HG03439 (cell line): ENCODE results near the gene CNNM3.
A peak's percentile ranks its signal among the peaks of the same experiment; 100 is the strongest.
"Not testable (repeated sequence)": the region's sequence is repeated elsewhere in the genome, so short reads cannot be mapped to it uniquely, and the experiment has no call there.

Source experiments
- ATAC-seq: cut with Tn5 transposase; IDR thresholded peaks from one replicate; pipeline ENCODE4 v1.9.1; 2021; ENCODE audit warnings: mild to moderate bottlenecking, moderate library complexity; ENCODE audit not compliant: unreplicated experiment

CNNM3 gene

DNA sequence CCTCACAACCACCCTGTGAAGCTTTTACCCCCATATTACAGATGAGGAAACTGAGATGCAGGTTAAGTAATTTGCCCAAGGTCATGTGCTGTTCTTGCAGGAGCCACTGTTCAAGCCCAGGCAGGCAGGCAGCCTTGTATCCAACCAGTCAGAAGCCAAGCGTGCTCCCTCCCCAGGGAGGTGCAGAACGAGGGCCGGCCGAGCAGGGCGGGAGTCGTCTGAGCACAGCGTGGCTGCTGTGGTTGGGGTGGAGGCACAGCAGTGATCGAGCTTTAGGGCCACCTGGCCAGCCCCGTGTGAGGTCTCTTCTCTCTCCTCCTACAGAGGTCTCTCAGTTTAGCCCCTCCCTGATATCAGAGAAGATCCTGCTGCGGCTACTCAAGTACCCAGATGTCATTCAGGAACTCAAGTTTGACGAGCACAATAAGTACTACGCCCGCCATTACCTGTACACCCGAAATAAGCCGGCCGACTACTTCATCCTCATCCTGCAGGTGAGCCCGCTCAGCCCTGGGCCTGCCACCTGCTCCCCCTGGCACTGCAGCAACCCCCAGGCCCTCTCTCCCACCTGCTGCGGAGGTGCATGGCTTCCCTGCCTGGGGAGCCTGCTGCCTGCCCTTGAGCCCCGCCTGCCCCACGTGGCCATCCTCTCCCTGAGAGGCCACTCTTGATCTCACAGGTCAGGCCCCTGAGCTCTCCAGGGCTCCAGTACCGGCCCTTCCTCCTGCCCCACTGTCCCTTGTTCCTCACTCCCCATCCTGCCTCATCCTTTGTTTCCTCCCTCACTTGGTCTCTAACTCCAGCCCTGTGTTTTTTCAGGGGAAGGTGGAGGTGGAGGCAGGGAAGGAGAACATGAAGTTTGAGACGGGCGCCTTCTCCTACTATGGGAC, 17.1 kb upstream of the CNNM3 start:
- ATAC-seq = no peak

DNA sequence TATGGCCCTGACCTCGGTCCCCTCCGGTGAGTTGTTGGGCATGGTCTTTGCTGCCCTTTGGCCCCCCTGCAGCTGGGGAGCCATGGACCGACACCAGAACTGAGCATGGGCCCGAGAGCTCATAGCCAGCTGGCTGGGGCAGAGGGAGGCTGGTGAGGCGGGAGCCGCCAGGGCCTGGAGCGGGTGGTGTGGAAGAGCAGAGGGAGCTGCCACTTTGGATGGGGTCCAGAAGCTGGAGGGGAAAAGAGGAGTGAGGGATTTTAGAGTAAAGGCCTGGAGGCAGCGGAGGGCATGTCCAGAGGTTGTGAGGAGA, 16.5 kb upstream of the CNNM3 start:
- ATAC-seq = no peak

DNA sequence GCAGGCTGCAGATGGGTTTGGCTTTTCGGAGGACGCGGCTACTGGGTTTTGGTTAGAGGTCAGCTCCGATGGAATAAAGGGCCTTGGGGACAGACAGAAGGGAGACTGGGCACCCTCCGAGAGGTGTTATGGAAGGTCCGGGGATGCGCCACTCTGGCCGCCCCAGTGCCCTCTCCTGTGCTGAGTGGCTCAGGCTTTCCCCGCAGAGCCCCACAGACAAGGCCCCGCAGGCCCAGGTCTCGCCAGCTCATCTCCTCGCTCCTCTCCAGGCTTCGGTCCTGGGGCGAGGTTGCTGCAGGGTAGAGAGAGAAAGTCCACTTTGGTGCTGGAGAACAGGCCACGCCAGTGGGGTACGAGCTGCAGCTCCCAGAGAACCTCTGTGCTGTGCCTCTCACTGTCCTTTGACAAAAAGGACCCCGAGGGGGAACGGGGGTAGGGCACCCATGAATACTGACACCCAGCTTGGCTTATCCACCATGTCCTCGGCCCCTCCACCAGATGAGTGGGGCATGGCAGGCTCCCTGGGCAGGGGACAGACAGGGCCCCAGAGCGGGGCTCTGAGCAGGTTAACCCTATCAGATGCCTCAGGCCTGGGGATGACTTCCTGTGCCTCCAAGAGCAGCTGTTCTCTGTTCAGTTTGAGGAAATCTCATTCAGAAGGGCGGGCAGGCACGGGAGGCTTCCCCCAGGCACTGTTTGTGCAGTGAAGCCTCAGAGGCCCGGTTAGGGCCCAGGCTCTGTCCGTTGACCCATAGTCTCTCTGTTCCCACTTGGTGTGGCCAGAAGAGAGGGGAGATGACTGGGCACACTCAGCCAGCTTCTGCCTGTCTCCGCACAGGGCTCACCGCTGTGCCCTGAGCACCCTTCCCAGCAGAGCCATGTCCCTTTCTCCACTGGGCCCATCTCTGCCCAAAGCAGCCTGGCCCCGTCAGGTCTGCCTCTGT, 15.7 kb upstream of the CNNM3 start:
- ATAC-seq = no peak

DNA sequence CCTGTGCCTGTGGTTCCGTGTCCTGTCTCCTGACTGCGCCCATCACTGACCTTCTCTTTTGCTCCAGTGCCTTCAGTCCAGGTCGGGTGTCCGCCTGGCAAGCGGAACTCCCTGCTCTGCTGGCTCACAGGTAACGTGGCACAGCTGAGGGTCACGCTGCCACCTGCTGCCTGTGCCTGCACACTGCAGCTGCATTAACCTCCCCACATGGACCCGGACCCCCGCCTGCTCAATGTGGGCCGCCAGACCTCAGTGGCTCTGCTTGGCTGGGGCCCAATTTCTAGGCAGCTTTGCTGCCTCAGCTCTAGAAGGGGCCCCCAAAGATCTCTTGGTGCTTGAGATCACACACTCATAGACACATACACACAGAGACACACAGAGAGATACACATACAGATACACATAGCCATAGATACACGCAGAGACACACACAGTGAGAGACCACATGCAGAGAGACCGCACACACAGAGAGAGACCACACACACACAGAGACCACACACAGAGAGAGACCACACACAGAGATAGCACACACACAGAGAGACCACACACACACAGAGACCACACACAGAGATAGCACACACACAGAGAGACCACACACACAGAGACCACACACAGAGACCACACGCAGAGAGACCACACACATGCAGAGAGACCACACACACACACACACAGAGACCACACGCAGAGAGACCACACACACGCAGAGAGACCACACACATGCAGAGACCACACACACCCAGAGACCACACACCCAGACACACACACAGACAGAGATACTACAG, 14.9 kb upstream of the CNNM3 start:
- ATAC-seq = peak; percentile 67

DNA sequence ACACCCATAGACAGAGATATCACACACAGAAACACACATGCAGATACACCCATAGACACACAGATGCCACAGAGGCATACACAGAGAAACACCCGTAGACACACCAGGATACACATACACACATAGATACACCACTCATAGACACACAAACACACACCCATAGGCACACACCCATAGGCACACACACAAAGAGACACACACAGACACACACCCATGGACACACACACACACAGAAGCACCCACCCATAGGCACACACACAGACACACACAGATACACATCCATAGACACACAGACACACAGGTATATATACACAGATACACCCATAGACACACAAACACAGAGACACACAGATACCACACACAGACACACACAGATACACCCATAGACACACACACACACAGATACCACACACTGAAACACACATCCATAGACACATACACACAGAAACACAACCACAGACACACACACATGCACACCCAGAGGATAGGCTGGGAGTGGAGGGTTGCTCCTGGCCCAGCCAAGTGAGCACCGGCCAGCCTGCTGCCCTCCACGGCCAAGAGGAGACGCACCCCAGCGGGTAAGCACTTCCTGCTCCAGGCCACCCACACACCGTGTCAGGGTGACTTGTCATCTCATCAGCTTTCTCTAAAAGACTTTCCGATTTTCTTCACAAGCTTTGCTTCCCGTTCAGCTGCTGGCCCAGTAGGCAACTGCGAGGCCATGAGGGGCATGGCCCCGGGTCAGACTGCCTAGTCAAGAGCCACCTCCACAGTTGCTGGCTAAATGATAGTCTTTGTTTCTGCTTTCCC, 14.1 kb upstream of the CNNM3 start:
- no peak for ATAC-seq

DNA sequence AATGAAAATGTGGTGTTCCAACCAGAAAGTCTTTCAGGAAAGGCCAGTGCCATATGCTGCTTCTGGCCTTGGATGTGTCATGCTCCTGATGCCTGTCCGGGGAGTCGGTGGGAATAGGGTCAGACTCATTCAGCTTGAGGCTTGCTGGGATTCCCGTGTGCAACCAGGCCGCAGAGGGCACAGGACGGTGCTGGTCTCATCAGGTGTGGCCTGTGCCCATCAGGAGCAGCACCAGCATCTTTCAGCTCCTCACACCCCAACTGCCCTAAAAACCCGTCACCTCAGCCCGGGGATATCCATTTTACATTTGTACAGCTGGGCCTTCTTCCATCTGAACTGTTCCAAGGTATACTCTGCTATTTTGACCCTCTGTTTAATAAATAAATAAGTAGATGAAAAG, 13.3 kb upstream of the CNNM3 start:
- ATAC-seq = no peak

DNA sequence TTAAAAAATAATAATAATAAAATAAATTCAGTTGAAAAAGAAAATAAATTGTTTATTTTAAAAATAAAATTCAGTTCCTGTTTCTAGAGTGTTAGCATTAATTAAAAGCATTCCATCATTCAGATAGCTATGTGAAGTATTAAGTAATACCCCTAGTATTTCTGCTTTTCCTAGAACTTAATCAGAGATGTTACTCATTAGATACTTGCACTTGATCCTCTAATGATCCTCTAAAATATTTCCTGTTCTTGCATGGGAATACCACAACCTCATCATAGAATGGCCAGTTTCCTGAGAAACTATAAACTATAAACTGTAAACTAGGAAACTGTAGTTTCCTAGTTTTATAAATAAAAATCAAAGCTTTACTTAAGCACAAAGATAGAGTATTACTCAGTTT, 11.1 kb upstream of the CNNM3 start:
- no peak for ATAC-seq

DNA sequence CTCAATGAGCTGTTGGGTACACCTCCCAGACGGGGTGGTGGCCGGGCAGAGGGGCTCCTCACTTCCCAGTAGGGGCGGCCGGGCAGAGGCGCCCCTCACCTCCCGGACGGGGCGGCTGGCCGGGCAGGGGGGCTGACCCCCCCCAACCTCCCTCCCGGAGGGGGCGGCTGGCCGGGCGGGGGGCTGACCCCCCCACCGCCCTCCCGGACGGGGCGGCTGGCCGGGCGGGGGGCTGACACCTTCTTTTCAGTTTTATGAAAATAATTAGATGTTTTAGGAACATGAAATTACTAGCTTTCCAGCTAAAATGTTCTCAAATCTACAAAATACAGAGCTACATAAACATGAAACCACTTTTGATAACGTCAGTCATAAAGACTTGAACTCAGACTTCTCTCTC, 10.1 kb upstream of the CNNM3 start:
- ATAC-seq = not testable (repeated sequence)

DNA sequence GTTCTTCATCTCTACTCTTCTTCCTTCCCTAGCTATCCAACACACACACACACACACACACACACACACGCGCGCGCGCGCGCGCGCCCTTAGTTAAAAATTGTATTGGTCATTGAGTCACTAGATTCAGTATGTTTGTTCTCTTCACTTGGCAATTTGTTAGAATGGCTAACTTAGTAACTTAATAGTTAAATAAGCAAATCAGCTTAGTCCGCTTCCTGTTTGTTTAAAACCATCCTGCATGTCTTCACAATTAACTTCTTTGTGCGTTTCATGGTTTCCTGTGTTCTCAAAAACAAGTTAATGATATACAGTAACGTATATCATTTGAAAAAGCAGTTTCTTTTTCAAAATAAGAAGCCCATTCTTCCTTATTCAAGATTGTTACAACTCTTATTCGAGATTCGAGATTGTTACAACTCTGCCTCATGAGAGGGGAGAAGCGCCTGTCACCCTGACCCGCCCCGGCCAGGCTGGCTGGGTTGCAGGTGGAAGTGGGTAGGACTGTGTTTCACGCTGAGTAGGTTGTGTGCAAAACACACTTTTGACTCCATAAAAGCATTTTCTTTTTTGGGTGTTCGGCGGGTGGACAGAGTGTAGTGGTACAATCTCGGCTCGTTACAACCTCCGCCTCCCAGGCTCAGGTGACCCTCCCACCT, 9.5 kb upstream of the CNNM3 start:
- no peak for ATAC-seq

DNA sequence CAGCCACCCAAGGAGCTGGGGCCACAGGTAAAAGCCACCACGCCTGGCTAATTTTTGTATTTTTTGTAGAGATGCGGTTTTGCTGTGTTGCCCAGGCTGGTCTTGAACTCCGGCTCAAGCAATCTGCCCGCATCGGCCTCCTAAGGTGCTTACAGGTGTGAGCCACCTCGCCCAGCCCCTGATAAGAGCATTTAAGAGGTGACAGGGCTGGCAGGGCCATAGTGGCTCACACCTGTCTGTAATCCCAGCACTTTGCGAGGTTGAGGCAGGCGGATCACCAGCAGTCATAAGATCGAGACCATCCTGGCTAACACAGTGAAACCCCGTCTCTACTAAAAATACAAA, 9.0 kb upstream of the CNNM3 start:
- ATAC-seq = no peak

DNA sequence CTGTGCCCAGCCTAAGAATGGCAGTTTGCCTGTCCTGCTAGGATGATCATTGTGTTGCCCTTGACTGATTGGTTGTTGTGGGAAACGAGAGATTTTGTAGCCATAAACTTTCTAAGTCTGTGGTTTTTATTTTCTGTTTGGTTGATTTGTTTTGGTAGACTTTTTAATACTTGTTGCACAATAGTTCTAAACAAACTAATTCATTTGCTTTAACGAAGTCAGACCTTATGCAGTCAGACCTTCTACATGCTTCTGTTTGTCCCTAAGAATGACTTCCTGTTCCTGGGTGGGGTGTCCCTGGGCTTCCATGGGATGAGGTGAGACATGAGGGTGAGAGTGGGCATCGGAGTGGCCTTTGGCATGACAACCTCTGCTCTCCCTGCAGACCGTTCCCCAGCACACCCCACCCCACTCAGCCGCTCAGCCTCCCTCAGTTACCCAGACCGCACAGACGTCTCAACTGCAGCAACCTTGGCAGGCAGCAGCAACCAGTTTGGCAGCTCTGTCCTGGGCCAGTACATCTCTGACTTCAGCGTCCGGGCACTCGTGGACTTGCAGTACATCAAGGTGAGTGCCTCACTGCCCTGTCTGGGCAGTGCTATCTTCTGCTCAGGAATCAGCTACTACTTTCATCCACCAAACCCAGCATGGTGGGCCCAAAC, 7.8 kb upstream of the CNNM3 start:
- ATAC-seq = no peak

DNA sequence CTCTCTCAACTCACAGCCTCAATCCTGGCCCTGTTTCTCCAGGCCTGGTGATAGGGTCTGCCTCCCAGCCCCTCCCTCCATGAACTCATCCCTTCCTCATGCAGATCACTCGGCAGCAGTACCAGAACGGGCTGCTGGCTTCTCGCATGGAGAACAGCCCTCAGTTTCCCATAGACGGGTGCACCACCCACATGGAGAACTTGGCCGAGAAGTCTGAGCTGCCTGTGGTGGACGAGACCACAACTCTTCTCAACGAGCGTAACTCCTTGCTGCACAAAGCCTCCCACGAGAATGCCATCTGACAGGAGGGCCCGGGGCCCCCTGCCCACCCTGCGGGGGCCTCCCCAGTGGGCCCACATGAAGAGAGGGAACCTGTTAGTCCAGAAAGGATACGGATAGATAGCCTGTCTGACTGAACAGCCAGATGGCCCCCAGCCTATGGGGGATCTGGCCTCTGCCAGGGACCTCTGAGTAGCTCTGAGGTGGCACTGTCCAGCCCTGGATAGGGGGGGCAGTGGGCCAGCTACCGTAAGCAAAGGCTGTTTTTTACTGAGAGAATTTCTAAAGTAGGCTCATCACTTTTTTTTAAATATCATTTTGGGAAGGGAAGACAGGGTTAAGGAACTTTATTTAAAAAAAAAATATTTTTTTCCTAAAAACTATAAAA, 6.7 kb upstream of the CNNM3 start:
- ATAC-seq = no peak

DNA sequence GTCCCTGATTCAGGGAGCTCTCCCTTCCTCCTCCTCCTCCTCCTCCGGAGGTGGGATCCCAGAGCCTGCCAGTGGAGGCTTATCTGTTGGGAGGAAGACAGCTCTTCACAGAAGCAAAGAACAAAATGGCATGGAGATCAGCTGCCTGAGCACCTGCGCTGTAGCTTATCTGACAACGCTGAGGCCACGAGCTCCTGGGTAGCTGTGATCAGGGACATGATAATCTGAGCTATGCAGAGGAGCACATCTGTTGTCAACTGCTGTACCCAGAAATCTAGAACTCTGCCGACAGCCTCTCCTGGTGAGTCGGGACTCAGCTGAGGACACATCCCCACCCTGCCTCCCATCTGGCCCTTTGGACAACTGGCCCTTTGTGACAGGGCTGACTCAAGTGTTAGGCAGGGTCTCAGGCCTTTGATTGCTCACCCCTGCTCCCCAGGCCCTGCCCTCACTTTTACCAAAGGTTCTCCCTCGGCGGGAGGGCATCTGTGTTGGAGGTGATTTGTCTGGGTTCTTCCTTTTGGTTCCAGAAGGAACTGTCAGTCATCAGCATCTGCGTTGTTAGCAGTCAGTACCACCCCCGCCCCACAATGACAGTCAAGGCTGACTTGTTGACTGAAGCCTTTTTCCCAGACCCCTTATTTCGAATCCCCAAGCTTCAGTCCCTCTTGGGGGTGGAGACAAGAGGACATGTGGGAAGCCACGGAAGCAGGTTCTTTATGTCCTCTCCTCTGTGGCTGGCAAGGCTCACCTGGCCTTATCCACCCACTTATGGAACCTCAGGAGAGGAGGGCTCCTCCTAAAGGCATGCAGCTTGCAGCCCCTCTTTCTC, 5.9 kb upstream of the CNNM3 start:
- no peak for ATAC-seq

DNA sequence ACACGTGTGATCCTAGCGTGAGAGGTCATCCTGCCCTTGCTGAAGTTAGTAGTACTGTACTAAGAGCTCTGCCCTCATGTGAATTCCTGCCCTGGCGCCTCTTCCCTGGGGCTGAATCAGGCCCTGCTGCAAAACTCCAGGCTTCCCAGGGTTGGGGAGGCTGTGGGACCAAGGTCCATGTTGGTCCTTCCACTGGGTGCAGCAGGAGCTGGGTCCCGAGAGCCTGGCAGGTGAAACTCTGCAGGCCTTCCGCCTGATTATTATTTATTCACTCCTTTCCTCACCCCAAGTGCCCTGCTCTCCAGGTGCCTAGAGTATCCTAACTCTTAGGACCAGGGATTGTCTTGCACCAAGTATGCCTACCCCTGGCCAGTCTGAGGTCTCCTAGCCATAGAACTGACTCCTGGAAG, 5.3 kb upstream of the CNNM3 start:
- ATAC-seq = no peak

DNA sequence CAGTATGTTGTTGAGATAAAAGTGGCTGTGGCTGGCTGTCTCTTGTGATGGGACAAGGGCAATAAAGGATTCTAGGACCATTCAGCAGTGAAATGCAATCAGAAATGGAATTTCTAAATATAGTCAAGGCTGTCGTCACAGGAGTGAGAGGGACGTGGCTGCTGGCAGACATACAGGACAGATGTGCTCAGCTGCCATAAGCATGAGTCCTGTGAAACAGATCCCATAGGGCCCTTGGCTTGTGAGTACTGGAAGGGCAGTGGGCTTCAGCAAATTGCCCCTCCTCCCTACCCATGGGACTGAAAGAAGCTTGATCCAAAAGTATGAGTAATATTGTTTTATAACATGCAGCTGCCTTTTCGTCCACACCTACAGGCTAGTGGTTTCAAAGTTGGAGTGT, 4.2 kb upstream of the CNNM3 start:
- no peak for ATAC-seq

DNA sequence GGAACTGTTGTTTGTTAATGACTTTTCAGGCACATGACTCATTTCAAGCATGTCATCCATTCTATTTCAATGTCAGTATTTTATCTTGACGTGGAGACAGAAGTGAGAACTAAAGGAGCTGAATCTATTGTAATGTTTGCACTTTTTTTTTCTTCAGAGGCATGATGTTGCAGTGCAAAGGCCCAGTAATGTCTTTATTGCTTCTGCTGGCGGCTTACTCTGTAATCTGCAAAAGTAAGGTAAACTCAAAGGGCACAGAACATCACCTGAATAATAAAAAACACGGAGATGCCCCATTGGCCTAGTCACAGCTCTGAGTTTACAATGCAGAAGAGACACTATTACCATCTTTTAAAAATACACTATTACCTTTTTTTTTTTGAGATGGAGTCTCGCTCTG, 2.4 kb upstream of the CNNM3 start:
- ATAC-seq = no peak

DNA sequence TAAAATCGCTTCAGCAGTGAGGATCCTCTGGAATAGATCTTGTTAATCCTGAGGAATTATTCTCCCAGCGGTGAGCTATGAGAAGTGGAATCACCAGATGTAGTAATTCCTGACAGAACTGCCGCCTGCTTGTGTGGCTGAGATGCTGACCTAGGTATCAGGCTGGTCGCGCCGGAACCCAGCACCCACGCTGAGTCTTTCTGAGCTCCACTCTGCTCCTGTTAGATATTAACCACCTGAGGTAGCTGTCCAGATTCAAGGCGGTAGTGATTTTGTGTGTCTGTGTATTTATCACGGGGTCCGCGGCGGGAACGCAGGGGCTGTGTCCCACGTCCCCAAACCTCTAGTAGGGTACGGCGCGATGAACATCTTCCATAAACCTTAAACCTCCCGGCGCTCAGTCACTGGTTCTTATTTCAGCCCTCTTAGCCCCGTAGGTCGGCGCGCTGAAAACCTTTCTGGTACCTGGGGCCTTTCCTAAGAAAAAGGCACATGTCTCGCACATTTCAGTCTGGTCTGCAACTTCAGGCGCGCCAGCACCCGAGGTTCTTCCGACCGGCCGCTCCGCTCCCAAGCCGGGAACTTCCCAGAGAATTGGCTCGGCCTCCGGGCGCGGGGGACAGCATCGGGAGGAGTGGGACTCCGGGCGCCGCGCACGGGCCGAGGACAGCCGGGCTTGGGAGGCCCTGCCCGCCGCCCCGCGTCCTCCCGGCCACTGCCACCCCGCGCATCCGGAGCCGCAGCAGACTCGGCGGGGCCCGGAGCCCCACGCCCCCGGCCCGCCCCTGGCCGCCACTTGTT, 542 bp upstream of the CNNM3 start:
- ATAC-seq = peak; percentile 2
